Measurements from ENCODE around the gene WDR7. TPM values are rescaled to one million over a fixed set of nuclear protein-coding genes. Genes with fewer than 3 reads are reported as not detected.
"Not testable (repeated sequence)": the region's sequence is repeated elsewhere in the genome, so short reads cannot be mapped to it uniquely, and the experiment has no call there.

The WDR7 gene
- 12.6 TPM for polyA plus RNA-seq (ENCODE audit: insufficient read length)

DNA sequence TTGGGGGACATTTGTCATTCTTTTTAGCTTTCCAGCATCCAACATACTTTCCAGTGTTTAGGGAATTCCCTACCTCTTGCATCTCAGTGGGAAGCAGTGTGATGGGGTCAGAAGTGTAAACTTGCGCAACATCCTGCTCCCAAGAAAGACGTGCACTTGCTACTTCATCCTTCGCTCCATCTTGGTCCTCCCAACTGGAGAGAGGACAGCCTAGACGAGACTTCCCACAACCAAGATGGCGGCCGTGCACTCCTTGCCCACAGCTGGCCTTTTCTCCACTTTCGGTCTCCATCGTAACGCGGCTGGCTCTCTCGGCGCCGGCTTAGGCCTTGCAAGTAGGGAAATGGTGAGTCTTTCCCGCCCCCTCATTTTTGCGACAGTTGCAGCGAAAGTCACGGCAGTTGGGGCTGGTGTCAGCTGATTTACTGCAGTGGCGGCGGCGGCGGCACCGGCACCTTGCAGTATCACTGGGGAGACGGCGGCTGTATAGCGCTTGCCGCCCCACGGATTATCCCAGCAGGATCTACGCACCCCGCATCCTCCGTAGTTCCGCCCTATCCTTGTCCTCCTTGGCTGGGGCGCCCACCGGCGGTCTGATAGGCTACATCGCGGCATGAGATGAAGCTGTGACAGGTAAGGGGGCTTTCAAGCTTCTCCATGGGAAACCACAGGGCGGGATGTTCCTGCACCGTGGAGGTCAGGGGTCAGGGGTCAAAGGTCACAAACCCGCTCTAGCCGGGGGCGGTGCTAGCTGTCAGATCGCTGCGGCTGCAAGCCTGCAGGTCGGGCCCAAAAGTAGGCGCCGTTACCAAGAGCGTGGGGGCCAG lies at the start of gene WDR7:
Gene WDR7, plus strand, starts transcription at position 416 of the 827 bp plus-strand sequence. CDS start 21,157 bp downstream, outside the sequence.
- peak; percentile 97 for DNase-seq

DNA sequence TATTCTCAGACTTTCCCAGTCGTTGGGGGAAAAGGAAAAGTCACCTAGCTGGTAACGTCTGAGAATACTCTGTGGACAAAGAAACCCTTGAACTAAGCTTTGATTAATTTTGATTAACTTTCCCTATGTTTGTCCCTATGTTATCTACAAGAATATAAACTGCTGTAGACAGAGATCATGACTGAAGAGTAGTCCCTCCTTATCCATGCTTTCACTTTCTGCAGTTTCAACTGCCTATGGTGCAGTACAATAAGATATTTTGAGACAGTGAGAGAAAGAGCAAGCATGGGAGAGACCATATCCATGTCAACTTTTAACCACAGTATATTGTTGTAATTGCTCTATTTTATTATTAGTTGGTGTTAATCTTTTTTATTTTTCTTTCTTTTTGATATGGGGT lies 44.5 kb upstream of the WDR7 start:
- DNase-seq = no peak

DNA sequence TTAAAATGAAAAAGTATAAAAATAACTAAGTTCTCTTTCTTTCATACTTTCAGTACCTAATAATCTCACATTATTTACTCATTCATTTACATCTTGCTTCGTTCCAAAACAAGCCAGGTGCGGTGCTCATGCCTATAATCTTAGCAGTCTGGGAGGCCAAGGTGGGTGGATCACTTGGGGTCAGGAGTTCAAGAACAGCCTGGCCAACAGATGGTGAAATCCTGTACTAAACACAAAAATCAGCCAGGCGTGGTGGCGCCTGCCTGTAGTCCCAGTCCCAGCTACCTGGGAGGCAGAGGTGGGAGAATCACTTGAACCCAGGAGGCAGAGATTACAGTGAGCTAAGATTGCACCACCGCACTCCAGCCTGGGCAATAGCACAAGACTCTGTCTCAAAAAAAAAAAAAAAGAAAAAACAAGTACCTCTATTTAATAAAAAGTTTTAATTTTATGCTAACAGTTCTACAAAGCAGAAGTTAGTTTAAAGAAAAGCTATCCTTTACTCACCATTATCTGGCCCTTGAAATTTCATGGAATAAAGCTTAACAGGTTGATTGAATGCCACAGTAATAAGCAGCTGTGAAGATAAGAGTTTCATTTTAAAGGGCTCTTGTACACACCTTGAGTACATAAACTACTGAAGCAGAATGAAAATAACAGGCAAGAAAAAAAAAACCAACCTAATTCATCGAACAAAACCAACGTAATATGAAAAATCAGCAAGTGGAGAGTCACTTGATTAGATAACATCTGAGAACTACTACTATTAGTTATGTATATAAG lies 35.2 kb upstream of the WDR7 start:
- DNase-seq = no peak

DNA sequence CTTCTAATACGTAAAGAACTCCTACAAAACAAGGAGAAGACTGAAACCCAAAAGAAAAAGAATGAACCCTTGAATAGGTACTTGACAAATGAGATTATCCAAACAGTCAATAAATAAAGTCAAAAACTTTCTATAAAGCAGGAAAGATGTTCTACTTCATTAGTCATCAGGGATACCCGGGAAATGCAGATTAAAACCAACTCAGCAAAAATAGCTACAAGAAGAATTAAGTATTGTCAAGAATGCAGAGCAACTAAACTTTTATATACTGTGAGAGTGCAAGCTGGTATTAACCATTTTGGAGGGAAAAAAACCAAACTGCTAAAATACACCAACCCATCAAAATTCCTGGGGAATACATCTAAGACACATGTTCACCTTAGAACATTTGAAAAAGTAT lies 23.2 kb upstream of the WDR7 start:
- DNase-seq = no peak

DNA sequence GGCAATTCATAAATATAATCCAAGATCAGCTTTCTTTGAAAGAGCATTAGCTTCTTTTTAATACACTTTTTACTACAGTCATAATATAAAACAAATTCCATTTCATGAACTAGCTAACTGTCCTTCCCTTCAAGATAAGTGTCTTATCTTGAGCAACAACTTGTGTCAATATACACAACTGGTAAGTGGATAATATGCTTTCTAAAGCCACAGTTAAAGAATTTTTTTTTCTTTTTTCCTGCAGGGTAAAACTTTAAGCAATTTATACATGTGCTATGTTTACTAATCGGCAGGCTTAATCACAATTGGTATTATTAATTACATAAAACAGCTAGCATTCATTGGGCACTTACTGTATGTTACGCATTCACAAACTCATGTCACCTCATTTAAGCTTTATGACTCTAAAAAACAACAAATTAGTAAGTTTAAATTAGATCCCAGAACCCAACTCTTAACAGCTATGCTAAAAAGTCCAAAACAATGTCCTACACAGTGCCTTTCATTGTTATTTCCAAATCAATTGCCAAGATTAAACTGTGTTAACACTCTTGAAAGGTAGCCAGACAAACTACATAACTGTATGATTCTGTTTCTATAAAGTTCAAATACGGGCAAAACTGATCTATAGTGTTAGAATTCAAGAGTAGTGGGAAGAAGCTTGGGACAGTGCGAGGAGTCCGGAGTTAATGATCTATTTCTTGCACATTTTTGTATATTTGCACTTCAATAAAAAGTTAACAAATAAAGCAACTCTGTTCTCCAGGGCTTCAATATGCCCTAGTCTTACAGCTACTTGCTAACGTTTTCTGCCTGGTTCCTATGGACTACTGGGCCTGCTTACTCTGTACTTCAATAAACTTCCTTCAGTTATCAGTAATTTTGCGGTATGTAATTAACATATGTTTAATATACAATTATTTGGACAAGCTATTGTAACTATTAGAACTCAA lies 18.8 kb upstream of the WDR7 start:
- no peak for DNase-seq

DNA sequence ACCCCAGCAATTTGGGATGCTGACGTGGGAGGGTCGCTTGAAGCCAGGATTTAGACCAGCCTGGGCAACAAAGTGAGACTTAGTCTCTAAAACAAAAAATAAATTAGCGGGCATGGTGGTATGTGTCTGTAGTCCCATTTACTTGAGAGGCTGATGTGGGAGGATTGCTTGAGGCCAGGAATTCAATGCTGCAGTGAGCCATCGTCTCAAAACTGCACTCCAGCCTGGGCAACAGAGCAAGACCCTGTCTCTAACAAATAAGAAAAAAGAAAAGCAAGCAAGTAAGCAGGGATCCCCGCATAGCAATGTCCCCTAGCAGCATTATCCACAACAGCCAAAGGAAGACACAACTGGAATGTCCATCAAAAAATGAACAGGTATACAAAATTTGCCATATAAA lies 16.2 kb upstream of the WDR7 start:
- no peak for DNase-seq

DNA sequence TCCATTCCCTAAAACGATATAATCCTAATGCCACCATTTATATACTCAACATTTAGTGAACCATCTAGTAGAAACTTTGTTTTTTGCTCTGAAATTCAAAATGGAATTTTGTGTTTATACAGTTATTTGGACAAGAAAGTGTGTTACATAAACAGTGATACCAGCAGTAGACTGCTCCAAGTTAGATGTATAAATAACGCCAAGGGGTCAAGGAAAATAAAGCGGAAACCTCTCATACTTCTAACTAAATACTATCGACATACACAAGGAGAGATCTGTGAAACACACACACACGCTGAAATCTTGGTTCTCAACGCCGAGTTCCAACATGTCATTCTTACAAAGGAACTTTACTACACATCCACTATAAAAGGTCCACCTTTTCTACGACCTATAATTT lies 14.0 kb upstream of the WDR7 start:
- no peak for DNase-seq

DNA sequence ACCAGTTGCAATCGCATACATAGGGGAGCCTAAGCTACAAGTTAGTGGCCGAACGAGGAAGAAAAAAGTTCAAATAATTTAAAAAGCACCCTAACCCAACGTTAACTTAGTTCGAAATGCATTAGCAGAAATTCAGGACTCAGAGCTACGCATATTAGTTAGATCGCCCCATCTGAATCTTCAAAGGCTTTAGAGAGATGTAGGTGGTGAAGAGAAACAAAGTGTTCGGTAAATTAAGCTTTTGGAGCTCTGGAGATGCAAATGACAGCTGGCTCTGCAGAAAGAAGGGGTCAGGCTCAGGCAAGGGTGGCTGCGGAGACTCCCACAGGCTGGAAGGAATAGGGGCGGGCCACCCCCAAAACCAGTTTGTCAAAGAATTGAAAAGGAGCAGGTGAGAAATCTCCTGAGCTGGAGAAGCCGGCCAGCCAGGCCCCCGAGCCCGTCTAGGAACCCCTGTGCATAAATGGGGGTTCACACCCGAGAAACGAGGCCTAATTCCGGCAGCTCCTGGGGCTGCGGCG lies 13.4 kb upstream of the WDR7 start:
- no peak for DNase-seq

DNA sequence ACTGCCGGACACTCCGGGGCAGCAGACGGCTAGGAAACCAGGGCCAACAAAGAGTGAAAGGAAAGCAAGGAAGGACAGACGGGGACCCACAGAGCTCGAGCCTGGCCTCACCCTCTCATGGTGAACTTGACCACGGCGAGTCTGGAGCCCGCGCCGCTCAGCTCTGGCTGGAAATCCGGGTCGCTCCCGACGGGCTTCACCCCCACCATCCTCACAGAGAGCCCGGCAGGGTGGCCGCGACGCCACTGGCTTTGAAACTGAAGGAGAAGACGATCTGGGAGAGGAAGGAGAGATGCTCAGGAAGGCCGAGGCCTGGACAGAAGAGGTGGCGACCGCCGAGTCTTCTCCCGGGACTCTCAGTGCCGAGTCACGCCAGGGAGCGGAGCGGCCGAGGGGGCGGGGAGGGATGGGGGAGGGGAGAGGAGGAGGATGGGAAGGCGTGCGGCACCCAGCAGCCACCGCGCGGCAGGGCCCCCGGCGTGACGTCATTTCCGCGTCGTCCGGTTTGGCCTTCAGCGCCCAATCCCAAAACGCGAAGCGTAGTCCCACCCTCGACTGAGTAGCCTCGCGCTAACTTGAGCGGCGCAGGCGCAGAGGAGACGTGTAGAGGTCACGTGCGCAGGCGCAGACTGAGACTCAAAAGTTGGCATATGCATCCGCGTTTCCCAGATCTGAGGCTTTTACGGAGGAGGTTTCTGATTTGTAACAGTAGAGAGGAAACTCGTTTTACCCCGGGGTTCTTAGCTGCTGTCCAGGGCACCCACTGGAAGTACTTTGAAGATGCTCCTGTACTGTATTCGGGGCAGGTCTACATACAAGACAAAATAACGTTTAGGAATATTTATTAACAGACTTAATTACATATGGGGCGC lies 12.7 kb upstream of the WDR7 start, which contains the start of gene TXNL1:
Gene TXNL1, minus strand, starts transcription at position 361 of the 872 bp plus-strand sequence. Its CDS starts 152 bp downstream, at position 209.
- DNase-seq = peak; percentile 100

DNA sequence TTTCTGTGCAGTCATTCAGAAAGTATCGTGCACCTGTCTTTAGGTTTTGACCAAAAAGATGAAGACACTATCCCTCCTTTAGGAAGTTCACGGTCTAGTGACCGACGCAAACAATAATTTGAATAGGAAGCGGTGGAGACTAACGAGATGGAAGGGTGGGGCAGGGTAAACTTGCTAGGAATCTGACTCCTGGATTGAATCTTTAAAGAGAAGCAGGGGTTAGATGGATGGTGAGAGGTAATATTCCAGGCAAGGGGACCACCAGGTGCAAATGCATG lies 12.1 kb upstream of the WDR7 start:
- DNase-seq = no peak

DNA sequence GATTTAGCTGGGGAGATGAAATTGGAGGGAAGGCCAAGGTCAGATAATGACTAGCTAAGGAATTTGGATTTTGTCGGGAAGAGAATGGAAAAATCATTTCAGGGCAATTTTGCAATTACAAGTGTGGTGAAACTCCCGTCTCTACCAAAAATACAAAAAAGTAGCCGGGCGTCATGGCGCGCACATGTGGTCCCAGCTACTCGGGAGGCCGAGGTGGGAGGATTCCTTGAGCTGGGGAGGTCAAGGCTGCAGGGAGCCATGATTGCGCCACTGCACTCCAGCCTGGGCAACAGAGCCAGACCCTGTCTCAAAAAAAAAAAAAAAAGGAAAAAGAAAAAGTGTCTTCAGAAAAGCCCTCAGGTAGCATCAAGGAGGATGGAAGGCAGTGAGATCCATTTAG lies 11.6 kb upstream of the WDR7 start:
- DNase-seq = no peak

DNA sequence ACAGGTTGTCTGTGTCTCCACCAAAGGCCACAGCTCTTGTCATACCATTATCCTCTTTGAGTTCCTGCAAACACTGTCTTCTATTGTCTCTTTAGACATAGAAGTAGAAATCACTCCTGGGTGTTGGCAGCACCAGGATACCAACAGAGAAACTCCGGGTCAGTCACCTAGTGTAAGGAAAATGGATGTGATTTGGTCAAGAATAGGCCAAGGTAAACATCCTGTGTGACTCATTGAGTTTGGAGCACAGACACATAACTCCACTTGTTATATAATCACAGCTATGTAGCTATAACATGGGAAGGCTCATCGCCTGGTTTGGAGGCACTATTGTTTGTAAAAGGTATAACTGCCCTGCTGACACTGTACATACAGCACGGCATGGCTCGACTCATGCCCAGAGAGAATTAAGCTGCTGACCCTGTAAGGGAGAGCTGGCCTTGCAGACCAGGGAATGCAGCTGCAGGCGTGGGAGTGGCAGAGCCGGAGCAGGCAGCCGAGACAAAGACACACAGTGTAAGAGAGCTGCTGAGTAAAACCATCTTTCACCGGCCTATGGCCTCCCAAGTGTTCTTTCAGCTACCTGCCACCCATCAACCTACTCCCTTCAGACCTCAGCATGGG lies 9.3 kb upstream of the WDR7 start:
- DNase-seq = no peak

DNA sequence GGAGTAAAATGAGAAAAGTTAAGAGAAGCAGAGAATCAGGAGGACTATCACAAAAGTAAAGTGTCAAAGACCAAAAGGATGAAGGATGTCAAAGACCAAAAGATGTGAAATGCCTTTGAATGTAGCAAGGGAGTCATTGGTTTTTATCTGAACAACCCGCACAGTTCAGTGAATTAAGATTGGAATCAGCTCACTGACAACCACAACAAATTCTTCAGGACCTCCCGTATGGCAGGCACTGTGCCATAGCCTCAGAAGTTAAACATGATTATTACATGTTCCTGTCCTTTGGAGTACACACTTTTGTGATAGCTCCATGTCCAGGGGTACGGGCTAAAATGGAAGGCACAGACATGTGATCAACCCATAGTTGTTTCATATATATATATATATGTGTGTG lies 7.8 kb upstream of the WDR7 start:
- no peak for DNase-seq

DNA sequence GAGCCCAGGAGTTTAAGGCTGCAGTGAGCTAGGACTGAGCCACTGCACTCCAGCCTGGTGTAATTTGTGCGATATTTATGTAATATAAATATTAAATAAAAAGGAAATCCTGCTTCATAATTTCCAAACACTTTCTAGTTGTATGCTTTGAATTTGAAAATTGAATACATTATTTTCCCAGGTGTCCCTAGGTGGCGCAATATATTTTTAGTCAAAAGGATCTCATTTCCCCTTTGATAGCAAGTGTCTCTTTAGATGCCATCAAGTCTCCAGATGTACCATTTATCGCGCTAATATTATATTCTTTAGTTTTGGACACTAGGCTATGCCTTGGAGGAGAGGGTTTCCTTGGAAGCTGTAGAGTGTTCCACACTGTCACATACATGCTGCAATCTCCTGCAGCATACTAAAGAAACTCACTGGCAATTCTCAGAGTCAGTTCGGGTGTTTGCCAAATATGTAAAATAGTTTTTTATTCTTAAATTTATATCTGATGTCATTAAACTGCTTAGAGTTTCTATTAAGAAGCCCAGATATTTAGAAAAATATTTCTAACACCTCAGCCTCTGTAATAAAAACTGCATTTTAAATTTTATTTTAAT lies 5.6 kb upstream of the WDR7 start:
- no peak for DNase-seq

DNA sequence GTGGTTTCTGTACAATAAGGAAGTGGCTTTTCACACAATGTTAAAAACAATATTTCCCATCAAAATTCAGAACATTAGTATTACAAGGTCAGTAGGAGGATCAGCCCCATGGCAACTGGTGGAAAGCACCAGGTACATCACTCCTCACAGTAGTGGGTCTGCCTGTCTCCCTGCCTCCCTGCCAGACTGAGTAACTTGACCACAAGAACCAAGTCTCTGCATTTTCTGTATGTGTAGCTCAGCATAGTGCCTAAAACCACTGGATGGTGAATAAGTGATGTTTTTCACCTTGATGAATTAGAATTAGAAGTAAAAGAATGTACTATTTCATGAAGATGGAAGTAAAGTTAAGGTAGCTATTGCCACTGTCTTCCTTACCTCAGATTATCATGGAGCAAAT lies 4.1 kb upstream of the WDR7 start:
- no peak for DNase-seq

DNA sequence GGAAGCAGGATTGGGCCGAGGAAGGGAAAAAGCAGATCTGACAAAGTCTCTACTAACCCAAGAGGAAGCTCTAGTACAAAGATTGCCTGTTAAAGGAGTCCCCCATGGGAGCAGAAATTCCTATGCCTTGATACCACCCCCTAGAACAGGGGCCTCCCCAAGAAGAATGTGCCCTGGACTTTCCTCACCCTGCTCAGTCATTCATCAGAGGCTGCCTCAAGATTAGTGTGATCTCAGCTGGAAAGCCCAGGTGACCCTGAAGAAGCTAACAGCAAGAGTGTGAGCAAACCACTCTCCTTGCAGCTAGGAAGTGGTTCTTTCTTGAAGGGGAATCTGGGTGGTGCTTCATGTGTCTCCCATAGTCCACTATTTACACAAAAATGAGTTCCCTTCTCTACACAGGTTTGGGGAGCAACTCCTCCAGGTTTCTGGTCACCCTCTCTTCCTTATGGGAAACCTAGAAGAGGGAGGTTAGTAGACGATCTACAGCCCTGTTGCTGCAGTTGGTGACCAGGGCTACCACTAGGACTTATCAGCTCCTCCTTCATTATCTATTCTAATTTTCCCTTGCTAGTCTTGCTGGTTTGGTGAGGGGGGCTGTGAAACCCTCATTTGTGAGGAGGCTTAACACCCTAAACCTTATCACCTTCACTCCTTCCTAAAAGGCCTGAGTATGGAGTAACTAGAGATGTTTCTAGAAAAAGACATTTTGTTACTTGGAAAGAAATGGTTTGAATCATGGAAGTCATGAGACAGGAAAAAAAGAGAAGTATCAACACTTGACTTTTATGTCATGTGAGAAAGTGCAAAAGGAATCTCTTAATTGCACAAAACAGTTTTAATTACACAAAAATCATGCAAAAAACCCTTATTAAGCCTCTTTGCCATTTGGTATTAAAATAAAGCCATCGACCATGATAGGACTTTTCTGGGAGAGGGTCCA lies 2.9 kb upstream of the WDR7 start:
- DNase-seq = no peak

DNA sequence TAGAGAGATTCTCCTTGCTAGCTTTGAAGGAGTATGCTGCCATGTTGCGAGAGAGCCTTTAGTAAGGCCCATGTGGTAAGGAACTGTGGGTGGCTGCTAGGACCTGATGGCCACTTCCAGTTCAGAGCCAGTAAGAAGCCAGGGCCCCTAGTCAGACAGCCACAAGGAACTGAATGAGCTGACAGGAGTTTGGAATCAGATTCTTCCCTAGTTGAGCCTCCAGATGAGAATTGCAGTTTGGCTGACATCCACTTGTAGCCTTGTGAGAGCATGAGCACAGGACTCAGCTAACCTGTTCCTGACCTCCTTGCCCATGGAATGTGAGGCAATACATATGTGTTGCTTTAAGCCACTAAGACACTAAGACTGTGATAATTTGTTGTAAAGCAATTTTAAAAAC lies 1.2 kb upstream of the WDR7 start:
- DNase-seq = no peak

DNA sequence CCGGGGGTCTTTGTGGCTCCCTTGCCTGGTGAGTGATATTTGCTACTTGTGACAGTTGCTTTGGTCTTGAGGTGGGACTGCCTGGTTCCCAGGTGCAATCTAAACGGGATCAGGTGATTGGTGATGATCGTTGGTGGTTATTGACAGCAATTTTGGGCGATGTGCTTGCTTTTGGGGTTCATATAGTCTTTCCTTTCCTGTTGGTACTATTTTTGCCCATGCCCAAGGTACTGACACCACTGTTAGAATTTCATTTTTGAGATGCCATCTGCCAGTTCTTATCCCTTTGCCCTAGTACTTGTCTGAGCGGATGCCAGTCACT lies 573 bp downstream of the WDR7 start:
- no peak for DNase-seq

DNA sequence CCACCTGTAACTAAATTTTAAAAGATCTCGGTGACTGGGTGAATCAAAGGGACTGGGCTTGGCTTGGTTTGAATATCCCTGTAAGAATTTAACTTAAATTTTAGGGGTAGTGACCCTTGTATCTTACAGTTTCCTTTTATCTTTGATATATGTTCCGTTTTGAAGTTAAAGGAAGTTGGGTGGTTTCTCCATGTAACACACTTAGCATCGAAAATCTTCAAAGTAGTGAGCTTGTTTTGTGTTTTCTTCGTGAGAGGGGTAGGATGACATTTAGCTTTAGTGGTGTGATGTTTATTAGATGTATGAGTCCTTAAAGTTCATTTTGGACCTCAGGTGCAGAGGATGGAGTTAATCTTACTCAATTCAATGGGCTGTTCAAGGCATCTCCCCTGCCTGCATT lies 1.6 kb downstream of the WDR7 start:
- DNase-seq = no peak

DNA sequence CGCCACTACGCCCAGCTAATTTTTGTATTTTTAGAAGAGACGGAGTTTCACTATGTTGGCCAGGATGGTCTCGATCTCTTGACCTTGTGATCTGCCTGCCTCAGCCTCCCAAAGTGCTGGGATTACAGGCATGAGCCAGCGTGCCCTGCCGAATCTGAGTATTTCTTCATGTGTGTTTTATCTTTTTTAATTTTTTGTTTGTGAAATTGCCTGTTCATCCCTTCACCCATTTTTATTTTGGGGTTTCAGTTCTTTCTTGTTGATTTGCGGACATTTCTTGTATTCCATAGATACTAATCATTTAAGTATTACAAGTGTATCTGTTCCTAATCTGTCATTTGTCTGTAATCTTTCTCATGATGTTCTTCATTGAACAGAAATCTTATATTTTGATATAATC lies 3.1 kb downstream of the WDR7 start:
- not testable (repeated sequence) for DNase-seq
